AG08395 (cell line): ENCODE data around the gene DHRS7B.
A peak's percentile ranks its signal among the peaks of the same experiment; 100 is the strongest.

Source experiments
- DNase-seq: peaks from one replicate; pipeline ENCODE4 v3.0.0; 2012; ENCODE audit warnings: mixed read lengths, low spot score

Gene DHRS7B

DNA sequence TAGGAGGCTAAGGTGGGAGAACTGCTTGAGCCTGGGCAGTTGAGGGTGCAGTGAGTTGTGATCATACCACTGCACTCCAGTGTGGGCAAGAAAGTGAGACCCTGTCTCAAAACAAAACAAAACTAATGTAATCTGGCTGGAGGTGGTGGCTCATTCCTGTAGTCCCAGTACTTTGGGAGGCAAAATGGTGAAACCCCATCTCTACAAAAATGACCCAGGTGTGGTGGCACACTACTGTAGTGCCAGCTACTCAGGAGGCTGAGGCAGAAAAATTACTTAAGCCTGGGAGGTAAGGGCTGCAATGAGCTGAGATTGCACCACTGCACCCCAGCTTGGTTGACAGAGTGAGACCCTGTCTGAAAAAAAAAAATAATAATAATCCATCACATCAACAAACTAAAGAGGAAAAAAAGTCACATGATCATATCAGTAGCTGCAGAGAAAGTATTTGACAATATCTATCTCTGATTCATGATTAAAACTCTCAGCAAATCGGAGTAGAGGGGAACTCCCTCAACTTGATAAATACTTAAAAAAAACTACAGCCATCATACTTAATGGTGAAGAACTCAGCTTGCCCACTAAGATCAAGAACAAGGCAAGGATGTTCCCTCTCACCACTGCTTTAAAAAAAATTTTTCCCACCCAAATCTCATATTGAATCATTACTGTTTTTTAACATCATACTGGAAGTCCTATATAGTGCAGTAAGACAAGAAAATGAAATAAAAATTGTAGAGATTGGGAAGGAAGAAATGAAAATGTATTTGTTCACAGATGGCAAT lies 31.0 kb downstream of the DHRS7B start:
- no peak for DNase-seq

- no peak for DNase-seq
These were observed 33.6 kb downstream of the DHRS7B start for GRCh38 chr17:21160401-21160800.

DNA sequence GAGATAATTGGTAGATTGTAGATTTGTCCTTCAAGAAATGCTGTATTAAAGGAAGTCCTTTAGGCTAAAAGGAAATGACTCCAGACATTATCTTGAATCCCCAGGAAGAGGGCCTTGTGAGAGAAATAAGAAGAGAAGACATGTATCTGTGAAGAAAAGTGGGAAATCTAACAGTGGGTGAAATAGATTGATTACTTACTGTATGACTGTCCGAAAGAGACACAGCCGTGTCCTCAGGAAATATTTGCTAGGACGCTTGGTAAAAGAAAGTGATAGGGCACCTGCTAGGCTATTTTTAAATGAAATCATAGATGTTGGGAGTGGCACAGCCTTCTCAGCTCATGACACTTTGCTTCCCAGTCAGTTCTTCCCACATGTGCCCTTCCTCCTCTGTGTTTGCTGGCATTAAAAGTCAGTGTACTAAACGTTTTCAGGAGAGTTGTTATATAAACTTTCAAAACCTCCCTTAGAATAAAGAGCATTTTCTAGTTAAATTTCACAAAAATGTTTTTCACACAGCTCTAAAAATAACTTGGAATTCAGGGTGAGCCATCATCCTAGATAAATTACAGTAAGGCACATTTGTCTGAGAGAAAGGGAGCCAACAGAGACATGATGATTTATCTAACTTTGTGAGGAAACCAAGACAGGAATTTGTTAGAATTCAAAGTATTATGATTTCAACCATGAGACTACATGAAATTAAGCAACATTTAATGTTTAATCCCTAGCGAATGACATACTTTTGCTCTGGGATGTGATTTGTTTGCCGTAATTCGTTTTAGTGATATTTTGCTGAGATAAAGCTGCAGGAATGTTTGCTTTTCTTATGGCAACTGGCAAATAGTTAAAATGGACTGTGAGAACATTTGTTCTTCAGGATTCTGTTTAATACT lies 35.0 kb downstream of the DHRS7B start:
- peak; percentile 69 for DNase-seq

GRCh38 chr17:21162394-21162775 lies 35.6 kb downstream of the DHRS7B start:
- no peak for DNase-seq

- no peak for DNase-seq
These were observed 36.3 kb downstream of the DHRS7B start for GRCh38 chr17:21163101-21163500.

DNA sequence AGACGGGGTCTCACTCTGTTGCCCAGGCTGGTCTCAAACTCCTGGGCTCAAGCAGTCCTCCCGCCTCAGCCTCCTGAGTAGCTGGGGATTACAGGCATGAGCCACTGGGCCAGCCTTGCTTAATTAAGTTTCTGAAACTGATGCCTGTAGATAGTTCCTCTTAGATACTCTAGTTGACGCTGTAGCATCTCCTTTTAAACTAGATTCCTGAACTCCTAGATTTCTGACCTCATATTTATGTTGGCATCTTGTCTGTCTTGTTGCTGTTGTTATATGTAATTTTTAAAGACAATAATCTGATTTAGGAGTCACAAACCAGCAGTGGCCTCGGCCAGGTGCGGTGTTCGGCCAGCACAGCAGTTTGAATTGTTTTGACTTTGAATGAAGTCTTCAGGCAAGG lies 37.5 kb downstream of the DHRS7B start:
- DNase-seq: no peak

DNA sequence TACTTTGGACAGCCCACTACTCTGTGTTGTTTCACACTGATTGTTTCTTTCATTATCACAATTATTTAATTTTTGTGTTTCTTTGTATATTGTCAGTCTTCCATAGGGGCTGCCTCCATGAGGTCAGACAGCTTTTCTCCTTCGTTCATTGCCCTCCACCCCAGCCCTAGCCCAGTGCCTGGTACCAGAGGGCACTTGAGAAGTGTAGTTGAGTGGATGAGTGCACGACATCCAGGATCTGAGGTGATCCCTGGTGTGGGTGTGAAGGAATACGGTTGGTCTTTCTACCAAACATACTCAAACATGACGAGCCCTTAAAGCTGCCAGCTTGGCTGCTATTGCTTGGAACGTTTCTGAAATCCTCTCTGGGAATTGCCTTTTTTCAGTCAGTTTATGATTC lies 37.9 kb downstream of the DHRS7B start:
- no peak for DNase-seq

GRCh38 chr17:21165922-21166594 lies 39.3 kb downstream of the DHRS7B start:
- DNase-seq: no peak

DNA sequence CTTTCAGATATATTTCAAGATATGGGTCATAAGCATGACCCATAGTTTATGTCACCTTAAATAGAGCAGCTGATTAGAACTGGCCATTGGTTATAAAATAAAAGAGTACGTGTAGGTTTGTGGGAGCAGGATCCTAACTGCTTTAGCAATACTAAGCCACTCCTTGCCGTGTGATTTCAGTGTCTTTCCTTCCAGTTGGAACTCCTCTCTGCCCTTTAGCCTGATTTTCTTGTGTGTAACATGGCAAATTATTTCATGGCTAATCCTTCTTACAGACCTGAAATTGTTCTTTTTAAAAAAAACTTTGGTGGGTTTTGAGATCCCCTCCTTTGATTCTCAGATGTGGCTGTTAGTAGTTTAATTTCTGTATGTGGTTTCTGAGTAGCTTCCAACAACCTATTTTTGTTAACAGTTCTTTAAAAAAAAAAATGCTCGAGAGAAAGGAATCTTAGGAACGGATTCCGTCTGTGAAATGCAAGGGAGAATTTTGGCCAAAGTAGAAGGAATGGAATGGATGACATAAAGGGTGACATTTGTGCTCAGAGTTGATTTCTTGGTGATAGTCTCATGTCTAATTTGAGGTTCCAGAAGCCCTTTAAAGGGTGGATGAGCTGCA lies 39.9 kb downstream of the DHRS7B start:
- peak; percentile 64 for DNase-seq

DNA sequence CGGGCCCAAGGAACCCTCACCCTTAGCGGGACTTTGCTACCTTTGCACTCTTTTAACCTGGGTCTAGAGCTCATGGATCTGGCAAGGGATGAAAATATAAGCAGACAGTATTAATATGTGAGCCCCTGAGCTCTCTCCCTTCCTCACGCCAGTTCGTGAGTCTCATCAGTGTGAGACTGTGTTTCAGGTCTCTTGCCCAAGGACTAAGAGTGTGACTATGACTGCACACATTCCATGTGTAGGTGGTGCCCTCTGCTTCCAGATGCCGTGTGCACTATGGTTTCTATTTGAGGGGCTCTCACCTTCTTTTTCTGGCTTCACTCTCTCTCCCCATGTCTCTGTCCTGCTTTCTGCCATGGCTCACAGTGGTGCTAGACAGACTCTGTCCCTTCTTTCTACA lies 40.5 kb downstream of the DHRS7B start:
- peak; percentile 57 for DNase-seq

DNA sequence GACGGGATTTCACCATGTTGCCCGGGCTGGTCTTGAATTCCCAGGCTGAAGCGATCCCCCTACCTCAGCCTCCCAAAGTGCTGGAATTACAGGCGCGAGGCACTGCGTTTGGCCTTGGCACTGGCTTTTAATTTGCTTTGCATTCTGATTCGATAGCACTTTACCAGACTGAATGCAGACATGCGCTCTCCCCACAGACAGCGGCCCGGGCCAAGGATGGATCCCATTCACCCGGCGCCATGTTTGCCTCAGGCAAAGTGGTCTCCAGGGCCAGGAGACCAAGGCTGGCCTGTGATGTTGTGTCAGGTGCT lies 41.7 kb downstream of the DHRS7B start:
- DNase-seq: no peak

GRCh38 chr17:21169496-21169895 lies 42.7 kb downstream of the DHRS7B start:
- no peak for DNase-seq

GRCh38 chr17:21170809-21171208 lies 44.0 kb downstream of the DHRS7B start:
- DNase-seq: no peak

DNA sequence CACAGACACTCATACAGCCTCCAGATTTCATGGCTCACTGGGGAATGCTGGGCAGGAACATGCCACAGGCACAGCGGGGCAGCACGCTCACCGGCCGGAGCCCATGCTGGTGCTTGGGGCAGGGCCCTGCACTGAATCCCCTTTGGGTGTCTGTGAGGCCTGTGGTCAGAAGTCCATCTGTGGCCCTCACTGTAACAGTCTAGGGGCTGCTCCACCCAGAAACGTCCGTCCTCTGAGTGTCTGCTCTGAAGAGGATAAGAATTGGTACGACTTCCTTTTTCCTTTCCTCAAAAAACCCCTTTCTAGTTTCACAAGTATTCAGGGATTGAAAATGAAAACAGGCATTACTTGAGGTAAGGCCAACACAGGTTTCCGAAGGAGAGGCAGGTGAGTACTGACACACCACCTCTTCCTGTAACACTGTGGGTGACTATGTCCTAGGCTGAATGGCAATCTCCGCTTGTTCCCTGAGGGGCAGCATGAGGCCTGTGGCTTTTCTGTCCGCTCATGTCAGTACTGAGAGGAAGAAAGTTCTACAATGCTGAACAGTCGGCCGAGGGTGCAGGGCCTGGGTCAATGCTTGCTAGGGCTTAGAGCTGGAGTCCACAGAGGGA lies 44.7 kb downstream of the DHRS7B start:
- DNase-seq: no peak

DNA sequence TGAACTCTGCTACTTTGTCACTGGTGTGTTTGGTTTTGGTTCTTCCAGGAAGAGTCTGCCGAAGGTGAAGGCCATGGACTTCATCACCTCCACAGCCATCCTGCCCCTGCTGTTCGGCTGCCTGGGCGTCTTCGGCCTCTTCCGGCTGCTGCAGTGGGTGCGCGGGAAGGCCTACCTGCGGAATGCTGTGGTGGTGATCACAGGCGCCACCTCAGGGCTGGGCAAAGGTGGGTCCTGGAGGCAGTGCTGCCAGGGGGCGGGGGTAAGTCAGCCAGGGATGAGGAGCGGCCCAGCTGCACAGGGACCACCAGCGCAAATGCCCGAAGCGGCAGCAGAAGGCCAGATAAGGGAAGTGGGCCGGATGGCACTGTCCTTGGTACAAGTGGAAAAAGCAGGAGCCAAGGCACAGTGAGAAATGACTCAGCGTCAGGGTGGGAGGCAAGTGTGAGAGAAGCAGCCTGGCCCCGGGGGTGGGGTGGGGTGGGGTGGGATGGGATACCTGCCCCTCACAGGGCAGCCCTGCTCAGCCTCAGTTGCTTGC lies 45.3 kb downstream of the DHRS7B start:
- no peak for DNase-seq

DNA sequence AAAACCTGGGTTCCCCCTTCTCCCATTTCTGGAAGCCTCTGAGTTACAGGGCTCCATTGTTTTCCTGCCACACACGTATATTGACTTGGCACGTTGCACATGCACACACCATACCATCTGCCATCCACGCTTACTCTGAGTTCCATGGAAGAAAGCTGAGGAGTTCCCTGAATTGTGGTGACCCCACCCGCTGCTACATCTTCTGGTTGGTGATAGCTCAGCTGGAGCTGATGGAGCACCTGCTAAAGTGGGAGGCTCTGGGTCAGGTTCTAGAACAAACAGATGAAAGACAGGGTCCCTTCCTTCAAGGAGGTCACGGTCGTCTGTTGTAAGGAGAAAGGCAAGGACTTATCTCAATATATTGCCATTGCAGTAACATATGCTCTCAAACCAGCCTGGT lies 46.1 kb downstream of the DHRS7B start:
- no peak for DNase-seq

DNA sequence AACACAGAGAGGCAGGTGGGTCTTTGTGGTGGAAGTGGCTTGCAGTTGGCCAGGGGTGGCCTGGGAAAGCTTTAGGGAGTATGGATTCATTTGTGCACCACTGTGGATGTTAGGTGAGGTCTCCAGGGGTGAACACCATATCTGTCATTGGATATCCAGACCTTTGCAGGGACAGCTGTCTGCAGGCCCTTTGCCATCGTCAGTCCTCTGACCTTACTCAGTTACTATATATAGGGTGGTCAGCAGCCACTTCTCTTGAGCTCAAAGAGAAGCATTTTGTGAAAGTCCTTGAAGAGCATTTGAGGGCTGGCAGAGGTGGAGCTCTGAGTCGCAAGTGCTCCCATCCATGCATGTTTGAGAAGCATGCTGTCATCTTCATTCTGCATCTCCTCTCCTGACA lies 46.8 kb downstream of the DHRS7B start:
- no peak for DNase-seq

DNA sequence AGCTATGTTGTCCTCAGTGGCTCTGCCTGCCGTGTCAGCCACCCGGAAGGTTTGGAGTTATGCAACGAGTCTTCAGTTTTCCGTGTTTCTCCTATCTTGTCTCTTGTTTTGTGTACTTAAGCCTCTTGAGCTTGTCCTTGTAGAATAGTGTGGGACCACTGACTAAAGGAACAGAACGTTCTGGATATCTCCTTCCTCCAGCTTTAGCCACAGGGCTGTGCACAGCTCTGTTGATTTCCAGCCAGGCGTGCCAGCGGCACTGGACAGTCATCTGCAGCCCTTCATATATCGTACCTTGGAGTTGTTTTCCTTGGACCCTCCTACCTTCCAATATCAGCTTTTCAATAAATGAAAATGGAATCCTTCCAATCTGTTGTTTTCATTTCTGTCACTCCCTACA lies 47.4 kb downstream of the DHRS7B start:
- DNase-seq: no peak

DNA sequence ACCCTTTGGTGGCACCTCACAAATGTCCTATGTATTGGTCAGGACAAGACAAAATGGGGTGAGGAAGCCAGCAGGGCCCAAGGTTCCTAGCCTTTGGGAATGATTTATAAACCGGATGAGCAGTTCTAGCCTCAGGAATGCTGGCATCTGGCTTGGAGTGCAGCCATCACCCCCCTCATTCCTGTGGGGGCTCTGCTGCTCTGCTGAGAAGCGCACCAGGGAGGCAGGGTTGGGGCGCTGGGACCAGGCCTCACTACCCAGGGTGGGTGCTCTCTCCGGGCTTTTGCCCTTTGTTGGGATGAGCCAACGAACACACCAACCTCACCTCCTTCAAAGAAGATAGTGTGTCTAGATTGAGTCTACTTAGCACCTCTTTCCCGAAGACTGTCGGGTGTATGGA lies 47.9 kb downstream of the DHRS7B start:
- DNase-seq: peak; percentile 81

- DNase-seq: no peak
These were observed 50.1 kb downstream of the DHRS7B start for GRCh38 chr17:21176773-21177395.

DNA sequence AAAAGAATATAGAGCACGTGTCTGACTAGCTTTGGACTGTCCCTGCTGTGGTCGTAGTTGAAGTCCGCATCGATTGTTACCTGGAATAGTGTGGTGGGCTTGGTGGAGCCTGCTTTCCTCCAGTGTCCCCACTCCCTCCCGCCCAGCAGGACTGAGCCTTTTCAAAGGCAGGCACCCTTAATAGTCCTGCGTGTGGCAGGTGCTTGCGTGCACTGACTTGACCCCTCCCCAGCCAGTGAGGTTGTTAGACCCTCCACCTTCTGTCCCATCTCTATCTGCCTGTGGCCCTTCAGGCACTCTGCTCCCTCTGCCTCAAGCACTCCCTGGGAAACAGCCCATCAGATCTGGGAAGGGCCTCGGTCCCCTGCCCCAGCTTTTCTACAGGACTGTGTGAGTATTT lies 50.6 kb downstream of the DHRS7B start:
- no peak for DNase-seq
